Measurements from ENCODE around the gene CAMKV.

- TF ChIP-seq, protein P1, sequence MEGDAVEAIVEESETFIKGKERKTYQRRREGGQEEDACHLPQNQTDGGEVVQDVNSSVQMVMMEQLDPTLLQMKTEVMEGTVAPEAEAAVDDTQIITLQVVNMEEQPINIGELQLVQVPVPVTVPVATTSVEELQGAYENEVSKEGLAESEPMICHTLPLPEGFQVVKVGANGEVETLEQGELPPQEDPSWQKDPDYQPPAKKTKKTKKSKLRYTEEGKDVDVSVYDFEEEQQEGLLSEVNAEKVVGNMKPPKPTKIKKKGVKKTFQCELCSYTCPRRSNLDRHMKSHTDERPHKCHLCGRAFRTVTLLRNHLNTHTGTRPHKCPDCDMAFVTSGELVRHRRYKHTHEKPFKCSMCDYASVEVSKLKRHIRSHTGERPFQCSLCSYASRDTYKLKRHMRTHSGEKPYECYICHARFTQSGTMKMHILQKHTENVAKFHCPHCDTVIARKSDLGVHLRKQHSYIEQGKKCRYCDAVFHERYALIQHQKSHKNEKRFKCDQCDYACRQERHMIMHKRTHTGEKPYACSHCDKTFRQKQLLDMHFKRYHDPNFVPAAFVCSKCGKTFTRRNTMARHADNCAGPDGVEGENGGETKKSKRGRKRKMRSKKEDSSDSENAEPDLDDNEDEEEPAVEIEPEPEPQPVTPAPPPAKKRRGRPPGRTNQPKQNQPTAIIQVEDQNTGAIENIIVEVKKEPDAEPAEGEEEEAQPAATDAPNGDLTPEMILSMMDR (IDR thresholded peaks at IDR 0.05) = no peak
- TF ChIP-seq POLR2A (IDR thresholded peaks at IDR 0.05) (no peak), EP300 (IDR thresholded peaks at IDR 0.05) (no peak)
Measured at GRCh38 chr3:49886922-49887265, 17.2 kb upstream of the CAMKV start.

All from tibial nerve (tissue), 4 donors.